Thyroid gland (tissue), 4 donors: ENCODE measurements around the gene CFAP107. TPM values are rescaled to one million over a fixed set of nuclear protein-coding genes. Genes with fewer than 3 reads are reported as not detected.

Experiments used
- DNase-seq, 2 donors: peaks; one replicate each; pipeline ENCODE4 v3.0.0-alpha.2; 2019
- H3K27ac ChIP-seq, 3 donors: fragments of 200-600 bp; sonication (generic); 1 replicate in 2 of 3; 2 replicates in 1 of 3; pipeline ENCODE4 v1.5.1; 2016 to 2019; ENCODE audit warnings: mild to moderate bottlenecking in 1 of 3, moderate library complexity in 1 of 3
- H3K27me3 ChIP-seq: fragments of 200-600 bp; sonication (generic); one replicate; pipeline ENCODE4 v1.5.1; 2019
- H3K36me3 ChIP-seq, 2 donors: fragments of 200-600 bp; sonication (generic); one replicate each; pipeline ENCODE4 v1.5.1; 2016 to 2019
- H3K4me1 ChIP-seq, 2 donors: fragments of 200-600 bp; sonication (generic); one replicate each; pipeline ENCODE4 v1.5.1; 2017 to 2019
- H3K4me3 ChIP-seq, 3 donors: fragments of 200-600 bp; sonication (generic); replicated peaks in 1 of 3; 1 replicate in 2 of 3; 2 replicates in 1 of 3; pipeline ENCODE4 v1.5.1; 2016; ENCODE audit warnings: mild to moderate bottlenecking in 1 of 3
- H3K9me3 ChIP-seq: fragments of 200-600 bp; sonication (generic); one replicate; pipeline ENCODE4 v1.5.1; 2017
- POLR2A ChIP-seq, 2 donors: fragments of 450-650 bp; IDR thresholded peaks; one replicate each; pipeline ENCODE4 v1.6.1; 2017; ENCODE audit warnings: antibody characterized with exemption in 2 of 2, mild to moderate bottlenecking in 2 of 2, moderate library complexity in 1 of 2
- WGBS, 2 donors: methylation state at CpG; one replicate each; pipeline ENCODE4 v1.1.5; 2017; 5-methylcytosine and 5-hydroxymethylcytosine counted together
- intact Hi-C: fragments of 100-400 bp; cut with DNase I; formaldehyde crosslinking; loops from one replicate; pipeline ENCODE4 v1.15.1; 2023
- total RNA-seq, 4 donors: library from RNA; depleted of rRNA; stranded (reverse); fragments of >200 nt; gene quantifications; one replicate each; pipeline ENCODE4 v1.2.3, GENCODE V29; 2016
- TF ChIP-seq, protein P1 (sequence below), 6 experiments: fragments of 200-600 bp in 3 of 6; fragments of 450-650 bp in 3 of 6; sonication (generic) in 3 of 6; IDR thresholded peaks; one replicate each; pipeline ENCODE4 v1.5.1; 2016 to 2019; ENCODE audit warnings: antibody characterized with exemption in 6 of 6, mild to moderate bottlenecking in 2 of 6, inconsistent platforms in 1 of 6, moderate library complexity in 1 of 6

The CFAP107 gene
- total RNA-seq, 4 donors from 2014 or later, result not detected

GRCh38 chr1:12756273-12756672 lies 10.3 kb downstream of the CFAP107 start:
- intact Hi-C loops, result no loop called here
- Histone ChIP-seq H3K27ac (no peak overlapping the region), H3K36me3 (no peaks in the 10 kb centered on the region), H3K4me3 (no peak overlapping the region), H3K9me3 (no peaks in the 10 kb centered on the region), H3K4me1 (no peaks in the 10 kb centered on the region), H3K27me3 (no peaks in the 10 kb centered on the region)
- DNase-seq, result no peak
- 72 to 76% methylated on average over 2 of the region's 2 CpGs for WGBS, 2 donors
- TF ChIP-seq, protein P1, sequence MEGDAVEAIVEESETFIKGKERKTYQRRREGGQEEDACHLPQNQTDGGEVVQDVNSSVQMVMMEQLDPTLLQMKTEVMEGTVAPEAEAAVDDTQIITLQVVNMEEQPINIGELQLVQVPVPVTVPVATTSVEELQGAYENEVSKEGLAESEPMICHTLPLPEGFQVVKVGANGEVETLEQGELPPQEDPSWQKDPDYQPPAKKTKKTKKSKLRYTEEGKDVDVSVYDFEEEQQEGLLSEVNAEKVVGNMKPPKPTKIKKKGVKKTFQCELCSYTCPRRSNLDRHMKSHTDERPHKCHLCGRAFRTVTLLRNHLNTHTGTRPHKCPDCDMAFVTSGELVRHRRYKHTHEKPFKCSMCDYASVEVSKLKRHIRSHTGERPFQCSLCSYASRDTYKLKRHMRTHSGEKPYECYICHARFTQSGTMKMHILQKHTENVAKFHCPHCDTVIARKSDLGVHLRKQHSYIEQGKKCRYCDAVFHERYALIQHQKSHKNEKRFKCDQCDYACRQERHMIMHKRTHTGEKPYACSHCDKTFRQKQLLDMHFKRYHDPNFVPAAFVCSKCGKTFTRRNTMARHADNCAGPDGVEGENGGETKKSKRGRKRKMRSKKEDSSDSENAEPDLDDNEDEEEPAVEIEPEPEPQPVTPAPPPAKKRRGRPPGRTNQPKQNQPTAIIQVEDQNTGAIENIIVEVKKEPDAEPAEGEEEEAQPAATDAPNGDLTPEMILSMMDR (IDR thresholded peaks at IDR 0.05), result no peak
- no peak for TF ChIP-seq POLR2A (IDR thresholded peaks at IDR 0.05)

GRCh38 chr1:12756768-12757413 lies 10.9 kb downstream of the CFAP107 start:
- no peaks in the 10 kb centered on the region for H3K4me1 ChIP-seq
- H3K4me3 ChIP-seq, result no peak overlapping the region
- TF ChIP-seq, protein P1 (IDR thresholded peaks at IDR 0.05), result no peak
- TF ChIP-seq POLR2A (IDR thresholded peaks at IDR 0.05), result no peak
- no peak for DNase-seq
- intact Hi-C loops, result no loop called here
- H3K27me3 ChIP-seq, result no peaks in the 10 kb centered on the region
- WGBS, 2 donors, result 71 to 84% methylated on average over 6 of the region's 6 CpGs
- no peaks in the 10 kb centered on the region for H3K36me3 ChIP-seq
- H3K9me3 ChIP-seq, result no peaks in the 10 kb centered on the region
- H3K27ac ChIP-seq, result no peak overlapping the region

- intact Hi-C loops, result no loop called here
- WGBS, 2 donors, result 81% methylated on average over 6 of the region's 6 CpGs
Observed at GRCh38 chr1:12757836-12758235, 11.8 kb downstream of the CFAP107 start.

DNA sequence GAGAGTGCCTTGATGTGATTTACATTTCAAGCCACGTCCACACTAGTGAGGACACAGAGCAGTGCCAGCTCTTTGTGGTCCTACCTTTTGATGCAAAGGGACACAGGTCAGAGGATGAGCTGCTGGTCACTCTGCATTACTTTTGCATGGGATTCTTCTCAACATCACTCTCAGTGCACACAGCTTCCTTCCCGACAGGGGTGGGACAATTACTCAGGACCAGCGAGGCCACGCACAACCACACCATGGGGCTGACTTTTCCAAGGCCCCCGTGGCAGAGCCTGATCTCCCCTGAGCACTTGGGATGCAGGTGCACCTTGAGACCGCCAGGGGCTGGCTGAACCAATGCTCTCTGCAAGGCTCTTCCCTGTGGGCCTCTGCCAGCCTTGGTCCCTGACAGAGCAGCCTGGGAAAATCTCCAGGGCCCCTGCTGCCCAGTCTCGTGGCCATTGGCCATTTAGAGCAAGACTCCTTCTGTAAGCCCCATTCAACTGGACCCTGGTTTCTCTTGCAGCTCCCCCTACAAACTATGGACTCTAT lies 14.3 kb downstream of the CFAP107 start:
- Histone ChIP-seq H3K27ac (no peak overlapping the region), H3K9me3 (no peaks in the 10 kb centered on the region), H3K27me3 (no peaks in the 10 kb centered on the region), H3K36me3 (no peaks in the 10 kb centered on the region), H3K4me3 (no peak overlapping the region), H3K4me1 (no peaks in the 10 kb centered on the region)
- no peak for DNase-seq
- intact Hi-C loops, result no loop called here
- WGBS, 2 donors, result 62 to 82% methylated on average over 7 of the region's 7 CpGs
- TF ChIP-seq, protein P1 (IDR thresholded peaks at IDR 0.05), result no peak
- TF ChIP-seq POLR2A (IDR thresholded peaks at IDR 0.05), result no peak

More at GRCh38 chr1:12757836-12758235, 11.8 kb downstream of the CFAP107 start:
- Histone ChIP-seq H3K27ac (no peak overlapping the region), H3K4me1 (no peaks in the 10 kb centered on the region), H3K4me3 (no peak overlapping the region), H3K36me3 (no peaks in the 10 kb centered on the region), H3K9me3 (no peaks in the 10 kb centered on the region), H3K27me3 (no peaks in the 10 kb centered on the region)
- DNase-seq, result no peak
- TF ChIP-seq, protein P1 (IDR thresholded peaks at IDR 0.05), result no peak
- no peak for TF ChIP-seq POLR2A (IDR thresholded peaks at IDR 0.05)

GRCh38 chr1:12761781-12762180 lies 15.8 kb downstream of the CFAP107 start:
- H3K9me3 ChIP-seq, result no peaks in the 10 kb centered on the region
- H3K36me3 ChIP-seq, result no peaks in the 10 kb centered on the region
- no peak for TF ChIP-seq POLR2A (IDR thresholded peaks at IDR 0.05)
- TF ChIP-seq, protein P1 (IDR thresholded peaks at IDR 0.05), result no peak
- H3K4me1 ChIP-seq, result no peaks in the 10 kb centered on the region
- intact Hi-C loops, result no loop called here
- no peak for DNase-seq
- WGBS, 2 donors, result 67 to 92% methylated on average over 2 to 5 of the region's 5 CpGs
- no peaks in the 10 kb centered on the region for H3K27me3 ChIP-seq
- no peak overlapping the region for H3K27ac ChIP-seq
- no peak overlapping the region for H3K4me3 ChIP-seq
